Activated naive CD4-positive, alpha-beta T cell treated with anti-CD3 and anti-CD28 coated beads for 36 hours (primary cell): ENCODE measurements around the gene TRUB2. TPM values are rescaled to one million over a fixed set of nuclear protein-coding genes. Genes with fewer than 3 reads are reported as not detected.

Experiments used
- CTCF ChIA-PET: fragments of 350-600 bp; sonication (Branson Sonifier 250); formaldehyde crosslinking; loops from one replicate; lab custom pipeline; 2021; ENCODE audit warnings: antibody characterized with exemption; lab: Charles Lee
- DNase-seq: peaks from one replicate; pipeline ENCODE4 v3.0.0-alpha.2; 2020
- H3K27ac Mint-ChIP-seq: one replicate; pipeline ENCODE4 v1.8.0; 2021; ENCODE audit warnings: mild to moderate bottlenecking, mixed read lengths
- H3K27me3 Mint-ChIP-seq: one replicate; pipeline ENCODE4 v1.8.0; 2021; ENCODE audit warnings: low read depth, mixed read lengths
- H3K36me3 Mint-ChIP-seq: one replicate; pipeline ENCODE4 v1.8.0; 2021; ENCODE audit warnings: low read depth, mixed read lengths
- H3K4me1 Mint-ChIP-seq: one replicate; pipeline ENCODE4 v1.8.0; 2021; ENCODE audit warnings: low read depth, mixed read lengths
- H3K4me3 Mint-ChIP-seq: one replicate; pipeline ENCODE4 v1.8.0; 2021; ENCODE audit warnings: mild to moderate bottlenecking, moderate library complexity, mixed read lengths
- H3K9me3 Mint-ChIP-seq: one replicate; pipeline ENCODE4 v1.8.0; 2021; ENCODE audit warnings: mixed read lengths
- intact Hi-C: fragments of 100-400 bp; cut with micrococcal nuclease; formaldehyde crosslinking; loops from one replicate; pipeline ENCODE4 v1.15.1; 2023
- total RNA-seq, 2 experiments: library from RNA; stranded (reverse); gene quantifications; one replicate each; pipeline ENCODE4 v1.2.3, GENCODE V29; 2021

Gene TRUB2
- total RNA-seq, 2 experiments from 2014 or later: 28.0 to 29.4 TPM

DNA sequence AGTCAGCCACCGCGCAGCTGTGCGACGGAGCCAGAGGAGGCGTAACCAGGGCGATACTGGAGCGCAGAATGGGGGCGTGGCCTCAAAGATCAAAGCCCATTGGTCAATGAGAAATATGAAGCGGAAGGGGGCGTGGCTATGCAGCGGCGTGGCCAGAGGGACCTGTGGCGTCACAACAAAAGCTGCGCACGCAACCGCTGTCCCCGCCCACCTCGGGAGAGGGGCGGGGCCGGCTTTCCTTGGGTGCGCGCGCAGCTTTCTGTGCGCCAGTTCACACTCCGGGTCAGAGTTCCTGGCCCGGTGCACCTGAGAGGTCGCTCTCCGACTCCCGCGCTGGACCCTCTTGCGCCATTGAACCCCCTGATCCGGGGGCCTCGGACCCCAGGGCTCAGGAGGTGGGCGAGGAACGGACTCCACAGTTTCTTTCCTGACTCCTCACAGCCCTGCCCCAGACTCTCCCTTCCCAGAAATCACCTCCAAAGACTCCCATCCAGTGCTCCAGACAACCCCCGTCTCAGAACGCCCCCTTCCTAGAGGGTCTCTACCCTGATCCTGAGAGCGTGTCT is 46.2 kb downstream of the TRUB2 start, which contains the start of gene SWI5:
Gene SWI5, plus strand, starts transcription at position 269 of the 566 bp plus-strand sequence.
- intact Hi-C loops: loop anchor here (1.0 to 5.0 kb wide), 9 partner anchors 26 to 448 kb away; partner anchors contain the start of genes CIZ1, COQ4, SPTAN1 and TRUB2
- peak; percentile 100 for DNase-seq
- Mint-ChIP-seq H3K27me3 (no peaks in the 10 kb centered on the region), H3K4me3 (peak within 1 kb of the TSS; percentile 94), H3K9me3 (no peaks in the 10 kb centered on the region), H3K36me3 (peaks cover 12% of the 10 kb centered on the region), H3K4me1 (peaks cover 32% of the 10 kb centered on the region), H3K27ac (peak within 1 kb of the TSS; percentile 86)
- CTCF ChIA-PET: interaction anchor here (0.8 to 1.2 kb wide), 2 partner anchors 21 to 65 kb away, joined by 3 to 4 read pairs; no protein-coding TSS in a partner anchor

DNA sequence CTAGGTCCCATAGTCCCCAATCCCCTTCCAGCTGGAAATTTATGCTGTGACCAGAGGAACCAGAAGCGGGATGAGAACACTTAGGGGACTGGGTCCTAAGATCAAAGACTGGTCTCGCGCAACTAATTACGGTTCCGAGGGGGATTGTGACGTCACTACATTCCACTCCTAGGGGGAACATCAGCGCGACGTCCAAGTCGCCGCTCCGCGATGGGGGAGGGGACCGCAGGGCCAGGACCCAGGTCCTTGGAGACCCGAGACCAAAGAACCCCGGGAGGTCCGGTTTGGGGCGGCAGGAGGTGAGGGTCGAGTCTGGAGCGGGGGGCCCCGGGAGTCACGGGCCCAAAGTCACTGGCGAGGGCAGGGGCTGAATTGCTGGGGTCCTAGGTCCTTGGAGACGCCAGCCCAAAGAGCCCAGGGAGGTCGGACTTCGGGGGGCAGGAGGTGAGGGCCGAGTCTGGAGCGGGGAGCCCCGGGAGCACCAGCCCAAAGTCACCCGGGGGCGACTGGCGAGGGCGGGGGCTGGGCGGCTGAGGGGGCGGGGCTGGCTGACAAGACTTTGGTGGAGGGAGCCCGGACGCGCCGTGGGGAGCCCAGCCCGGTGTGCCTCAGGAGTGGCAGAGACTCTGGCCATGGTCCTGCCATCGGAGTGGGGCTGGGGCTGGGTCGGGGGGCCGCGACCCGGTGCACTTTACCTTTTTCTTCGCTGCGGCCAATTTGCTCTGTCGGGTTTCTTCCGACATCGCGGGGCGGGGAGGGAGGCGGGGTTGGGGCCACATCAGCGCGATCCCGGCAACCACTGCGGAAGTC is 46.8 kb downstream of the TRUB2 start, which contains the start of gene GOLGA2:
Gene GOLGA2, minus strand, starts transcription at position 810 of the 810 bp plus-strand sequence. Its CDS starts 31 bp downstream, at position 779.
- Mint-ChIP-seq H3K27me3 (no peaks in the 10 kb centered on the region), H3K4me1 (peaks cover 32% of the 10 kb centered on the region), H3K9me3 (no peaks in the 10 kb centered on the region), H3K27ac (peak within 1 kb of the TSS; percentile 86), H3K4me3 (peak within 1 kb of the TSS; percentile 94), H3K36me3 (peaks cover 12% of the 10 kb centered on the region)
- no peak for DNase-seq
- CTCF ChIA-PET: interaction anchor here (0.8 to 1.2 kb wide), 2 partner anchors 20 to 66 kb away, joined by 3 to 4 read pairs; no protein-coding TSS in a partner anchor
- intact Hi-C loops: loop anchor here (1.0 to 5.0 kb wide), 9 partner anchors 25 to 449 kb away; partner anchors contain the start of genes CIZ1, COQ4, SPTAN1 and TRUB2

DNA sequence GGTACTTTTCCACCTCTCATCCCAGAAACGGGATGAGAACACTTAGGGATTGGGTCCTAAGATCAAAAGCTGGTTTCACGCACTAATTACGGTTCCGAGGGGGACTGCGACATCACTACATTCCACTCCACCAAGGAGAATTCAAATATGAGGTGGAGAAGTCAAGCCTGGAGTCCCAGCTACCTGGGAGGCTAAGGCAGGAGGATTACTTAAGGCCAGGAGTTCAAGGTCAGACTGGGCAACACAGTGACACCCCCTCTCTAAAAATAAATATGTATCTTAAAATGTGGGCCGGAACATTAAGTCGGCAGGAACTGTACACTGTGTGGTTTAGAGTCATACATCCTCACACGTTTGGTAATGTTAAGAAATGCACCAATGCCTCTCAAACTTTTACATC is 48.0 kb downstream of the TRUB2 start:
- H3K4me1 Mint-ChIP-seq: peaks cover 27% of the 10 kb centered on the region
- no peak overlapping the region for H3K27ac Mint-ChIP-seq
- no peaks in the 10 kb centered on the region for H3K27me3 Mint-ChIP-seq
- DNase-seq: no peak
- H3K36me3 Mint-ChIP-seq: peaks cover 9% of the 10 kb centered on the region
- CTCF ChIA-PET: interaction anchor here (0.6 kb wide), 1 partner anchor 70 kb away, joined by 4 read pairs; no protein-coding TSS in a partner anchor
- intact Hi-C loops: no loop called here
- H3K9me3 Mint-ChIP-seq: no peaks in the 10 kb centered on the region
- H3K4me3 Mint-ChIP-seq: peak overlapping the region; percentile 15

DNA sequence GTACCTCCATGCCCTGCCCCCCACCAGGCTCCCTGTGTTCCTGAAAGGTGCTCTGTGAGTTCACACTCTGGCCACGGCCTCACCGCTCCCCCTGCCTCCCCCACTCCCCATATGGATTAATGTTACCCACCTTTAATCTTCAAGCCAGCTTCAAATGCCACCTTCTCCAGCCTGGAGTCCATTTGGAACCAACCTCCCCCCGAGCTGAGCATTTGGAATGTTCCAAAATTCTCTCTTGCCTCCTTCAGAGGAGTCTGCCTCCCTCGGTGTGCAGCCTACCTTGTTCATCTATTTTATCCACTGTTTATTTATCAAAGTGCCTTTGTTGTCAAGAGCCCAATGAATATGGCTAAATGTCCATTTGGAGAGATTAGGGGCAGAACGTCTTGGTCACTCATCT is 50.7 kb downstream of the TRUB2 start:
- H3K36me3 Mint-ChIP-seq: peaks cover 11% of the 10 kb centered on the region
- H3K27ac Mint-ChIP-seq: no peak overlapping the region
- no peak overlapping the region for H3K4me3 Mint-ChIP-seq
- H3K9me3 Mint-ChIP-seq: no peaks in the 10 kb centered on the region
- no peak for DNase-seq
- CTCF ChIA-PET: interaction anchor here (0.6 to 1.0 kb wide), 2 partner anchors 11 to 23 kb away, joined by 3 read pairs; no protein-coding TSS in a partner anchor
- intact Hi-C loops: no loop called here
- H3K27me3 Mint-ChIP-seq: no peaks in the 10 kb centered on the region
- peaks cover 12% of the 10 kb centered on the region for H3K4me1 Mint-ChIP-seq

DNA sequence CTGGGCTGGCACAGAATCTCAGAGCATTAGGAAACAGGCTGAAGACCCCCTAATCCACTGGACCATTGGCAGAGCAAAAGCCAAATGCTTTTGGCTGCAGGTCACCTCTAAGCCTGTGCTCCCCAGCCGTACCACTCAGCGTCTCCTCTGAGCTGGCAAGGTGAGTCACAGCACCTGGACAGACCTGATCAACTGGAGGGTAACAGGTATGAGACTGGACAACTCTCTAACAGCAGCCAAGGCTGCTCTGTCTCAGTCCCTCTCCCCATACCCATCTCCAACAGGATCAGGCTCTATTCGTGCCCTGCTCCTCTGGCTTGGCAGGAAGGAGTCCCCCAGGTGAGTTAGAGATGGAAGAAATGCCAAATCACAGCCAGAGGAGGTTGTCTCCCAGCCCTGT is 51.1 kb downstream of the TRUB2 start:
- CTCF ChIA-PET: interaction anchor here (0.6 to 1.0 kb wide), 2 partner anchors 24 to 188 kb away, joined by 3 read pairs; no protein-coding TSS in a partner anchor
- no peaks in the 10 kb centered on the region for H3K9me3 Mint-ChIP-seq
- no peak overlapping the region for H3K4me3 Mint-ChIP-seq
- intact Hi-C loops: no loop called here
- H3K27ac Mint-ChIP-seq: no peak overlapping the region
- DNase-seq: no peak
- H3K36me3 Mint-ChIP-seq: peaks cover 11% of the 10 kb centered on the region
- no peaks in the 10 kb centered on the region for H3K27me3 Mint-ChIP-seq
- H3K4me1 Mint-ChIP-seq: peaks cover 10% of the 10 kb centered on the region

DNA sequence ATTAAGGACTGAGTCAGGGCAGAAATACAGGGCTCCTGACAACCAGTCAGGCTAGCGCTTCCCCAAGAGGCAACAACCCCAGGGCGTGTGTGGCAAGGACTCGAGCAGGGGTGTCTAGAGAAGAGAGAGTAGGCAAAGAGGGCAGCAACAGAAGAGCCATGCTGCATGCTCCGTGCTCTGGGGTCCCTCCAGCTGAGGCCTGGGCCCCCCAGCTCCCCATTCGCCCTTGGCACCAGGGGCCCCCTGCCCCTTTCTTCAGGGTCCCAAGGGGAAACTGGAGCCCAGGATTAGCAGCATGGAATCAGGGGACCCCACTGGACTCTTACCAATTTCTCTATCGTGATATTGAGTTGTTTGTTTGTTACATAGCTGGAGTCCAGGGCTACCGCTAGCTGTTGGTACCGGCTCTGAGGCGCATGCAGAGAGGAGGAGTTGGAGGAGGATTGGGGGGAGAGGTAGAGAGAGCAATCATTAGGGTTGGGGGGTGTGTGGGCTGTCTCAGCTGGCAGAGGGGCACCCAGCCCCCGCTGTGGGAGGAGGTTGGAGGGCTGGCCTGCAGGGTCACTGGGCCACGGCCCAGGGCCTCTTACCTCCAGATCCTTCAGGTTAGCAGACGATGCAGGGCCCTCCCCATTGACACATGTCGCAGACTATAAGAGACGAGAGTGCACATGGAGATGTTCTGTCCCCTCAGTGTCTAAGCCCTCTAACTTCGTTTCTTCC is 55.2 kb downstream of the TRUB2 start:
- H3K27me3 Mint-ChIP-seq: no peaks in the 10 kb centered on the region
- CTCF ChIA-PET: interaction anchor here (0.8 to 1.4 kb wide), 2 partner anchors 12 to 131 kb away, joined by 3 to 5 read pairs; no protein-coding TSS in a partner anchor
- no peak overlapping the region for H3K4me3 Mint-ChIP-seq
- peaks cover 11% of the 10 kb centered on the region for H3K36me3 Mint-ChIP-seq
- no peaks in the 10 kb centered on the region for H3K9me3 Mint-ChIP-seq
- no peaks in the 10 kb centered on the region for H3K4me1 Mint-ChIP-seq
- no peak overlapping the region for H3K27ac Mint-ChIP-seq
- intact Hi-C loops: no loop called here
- no peak for DNase-seq

DNA sequence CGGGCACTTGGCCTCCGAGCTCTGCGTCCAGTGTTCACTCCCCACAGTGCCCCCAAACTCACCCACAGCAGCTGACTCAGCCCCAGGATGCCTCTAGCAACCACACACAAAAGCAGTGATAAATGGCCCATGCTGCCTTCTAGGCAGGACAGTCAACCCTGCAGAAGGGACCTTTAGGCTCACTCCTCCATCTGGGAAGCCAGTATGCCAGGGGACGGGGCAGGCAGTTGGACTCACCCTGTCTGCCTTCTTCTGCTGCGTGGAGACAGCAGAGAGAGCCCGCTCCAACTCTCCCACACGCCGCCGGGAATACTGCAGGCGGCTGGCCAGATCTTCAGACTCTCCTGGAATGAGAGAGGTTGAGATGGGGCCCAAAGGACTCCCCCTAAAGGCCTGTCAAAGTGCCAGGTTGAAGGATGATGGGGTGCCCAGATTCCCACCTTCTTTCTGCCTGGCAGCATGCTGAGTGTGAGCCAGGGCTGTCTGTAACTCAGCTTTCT is 56.8 kb downstream of the TRUB2 start:
- peaks cover 15% of the 10 kb centered on the region for H3K36me3 Mint-ChIP-seq
- no peak overlapping the region for H3K4me3 Mint-ChIP-seq
- H3K4me1 Mint-ChIP-seq: no peaks in the 10 kb centered on the region
- intact Hi-C loops: no loop called here
- no peak for DNase-seq
- H3K27me3 Mint-ChIP-seq: no peaks in the 10 kb centered on the region
- CTCF ChIA-PET: no interaction called here
- H3K27ac Mint-ChIP-seq: no peak overlapping the region
- H3K9me3 Mint-ChIP-seq: no peaks in the 10 kb centered on the region

DNA sequence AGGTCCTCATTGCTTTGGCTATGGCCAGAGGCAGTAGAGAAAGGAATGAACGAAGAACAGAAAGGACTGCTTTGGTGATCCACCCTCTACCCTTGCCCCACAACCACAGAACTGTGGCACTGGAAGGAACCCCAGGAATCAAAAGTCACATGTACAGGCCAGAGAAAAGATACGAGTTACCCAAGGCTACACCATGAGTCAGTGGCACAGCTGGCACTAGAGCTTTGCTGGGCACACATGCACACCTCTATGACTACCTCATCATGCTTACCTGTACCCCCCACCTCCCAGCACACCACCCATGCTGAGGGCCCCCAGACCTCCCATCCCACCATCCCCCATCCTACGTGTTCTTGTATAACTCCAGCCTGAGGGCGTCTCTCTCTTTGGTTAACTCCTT is 59.6 kb downstream of the TRUB2 start:
- Mint-ChIP-seq H3K36me3 (peaks cover 18% of the 10 kb centered on the region), H3K27ac (no peak overlapping the region), H3K27me3 (no peaks in the 10 kb centered on the region), H3K4me3 (no peak overlapping the region), H3K9me3 (no peaks in the 10 kb centered on the region), H3K4me1 (no peaks in the 10 kb centered on the region)
- no peak for DNase-seq
- CTCF ChIA-PET: interaction anchor here (0.5 to 1.6 kb wide), 3 partner anchors 22 to 80 kb away, joined by 3 to 4 read pairs (median 3); no protein-coding TSS in a partner anchor
- intact Hi-C loops: no loop called here

DNA sequence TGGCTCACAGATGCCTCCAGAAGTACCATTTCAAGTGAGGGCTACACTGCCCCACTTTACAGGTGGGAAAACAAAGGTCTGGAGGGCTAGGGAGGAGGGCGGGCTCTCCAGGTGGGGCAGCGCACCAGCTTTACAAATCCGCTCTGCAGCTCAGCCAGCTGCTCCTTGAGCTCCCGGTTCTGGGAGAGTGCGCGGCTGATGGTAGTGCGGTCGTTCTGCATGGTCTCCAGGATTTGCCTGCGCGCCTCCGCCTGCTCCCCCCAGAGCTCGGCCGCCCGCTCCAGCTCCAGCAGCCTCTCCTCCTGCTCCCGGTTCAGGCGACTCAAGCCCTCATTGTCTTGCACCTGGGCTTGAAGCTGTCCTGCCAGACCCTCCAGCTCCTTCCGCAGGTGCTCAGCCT is 61.9 kb downstream of the TRUB2 start:
- CTCF ChIA-PET: interaction anchor here (1.1 kb wide), 1 partner anchor 101 kb away, joined by 4 read pairs; no protein-coding TSS in a partner anchor

DNA sequence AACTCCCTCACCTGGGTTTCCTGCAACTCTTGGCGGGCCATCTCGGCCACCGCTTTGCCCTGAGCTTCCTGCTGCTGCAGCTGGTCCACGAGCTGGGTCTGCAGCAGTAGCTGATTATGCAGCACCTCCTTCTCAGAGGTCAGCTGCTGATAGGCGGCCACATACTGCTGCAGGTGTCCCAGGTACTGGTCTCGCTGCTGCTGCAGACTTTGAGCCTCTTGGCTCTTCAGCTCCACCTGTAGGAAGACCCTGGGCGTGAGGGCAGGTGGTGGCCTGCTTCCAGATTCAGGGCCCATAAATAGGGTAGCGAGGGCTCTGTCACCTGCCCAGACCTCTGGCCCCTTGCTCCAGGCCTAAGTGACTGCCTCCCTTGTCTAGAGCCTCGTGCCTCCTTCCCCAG is 63.1 kb downstream of the TRUB2 start:
- Mint-ChIP-seq H3K9me3 (no peaks in the 10 kb centered on the region), H3K4me1 (no peaks in the 10 kb centered on the region), H3K27me3 (no peaks in the 10 kb centered on the region), H3K4me3 (no peak overlapping the region), H3K36me3 (peaks cover 19% of the 10 kb centered on the region), H3K27ac (no peak overlapping the region)
- CTCF ChIA-PET: interaction anchor here (1.1 kb wide), 1 partner anchor 103 kb away, joined by 4 read pairs; no protein-coding TSS in a partner anchor
- DNase-seq: no peak
- intact Hi-C loops: no loop called here

More for the DNA sequence above, 61.9 kb downstream of the TRUB2 start:
- Mint-ChIP-seq H3K27me3 (no peaks in the 10 kb centered on the region), H3K4me1 (no peaks in the 10 kb centered on the region), H3K27ac (no peak overlapping the region), H3K36me3 (peaks cover 21% of the 10 kb centered on the region), H3K9me3 (no peaks in the 10 kb centered on the region), H3K4me3 (no peak overlapping the region)
- intact Hi-C loops: no loop called here
- DNase-seq: no peak

DNA sequence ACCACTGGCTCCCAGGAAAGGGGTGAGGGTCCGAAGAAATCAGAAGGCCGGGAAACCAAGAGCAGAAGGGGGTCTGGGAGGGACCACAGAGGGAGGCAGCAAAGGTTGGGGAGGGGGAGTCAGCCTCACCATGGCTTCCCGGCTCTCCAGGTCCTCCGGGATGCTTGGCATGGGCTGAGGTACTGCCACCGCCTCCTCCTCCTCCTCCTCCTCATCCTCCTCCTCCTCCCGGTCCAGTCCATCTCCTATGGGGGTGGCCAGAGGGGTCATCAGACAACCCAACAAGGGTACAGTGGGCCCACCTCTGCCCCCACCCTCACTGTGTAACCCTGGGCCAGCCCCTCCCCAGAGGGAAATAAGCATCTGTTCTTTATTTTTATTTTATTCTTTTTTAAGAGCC is 63.9 kb downstream of the TRUB2 start:
- no peak overlapping the region for H3K4me3 Mint-ChIP-seq
- H3K27me3 Mint-ChIP-seq: no peaks in the 10 kb centered on the region
- no peaks in the 10 kb centered on the region for H3K4me1 Mint-ChIP-seq
- H3K36me3 Mint-ChIP-seq: peaks cover 19% of the 10 kb centered on the region
- intact Hi-C loops: no loop called here
- H3K27ac Mint-ChIP-seq: no peak overlapping the region
- no peaks in the 10 kb centered on the region for H3K9me3 Mint-ChIP-seq
- no peak for DNase-seq
- CTCF ChIA-PET: no interaction called here
